Stimulated activated CD4-positive, alpha-beta T cell treated with anti-CD3 and anti-CD28 coated beads, TNF-alpha, amount 100 ng/mL, for 1 hour (primary cell): ENCODE measurements around the gene ITGA4.

Experiments
- DNase-seq, 3 donors: peaks; one replicate each; pipeline ENCODE4 v3.0.0-alpha.2; 2020; ENCODE audit warnings: low read depth in 3 of 3, low spot score in 1 of 3

The ITGA4 gene

DNA sequence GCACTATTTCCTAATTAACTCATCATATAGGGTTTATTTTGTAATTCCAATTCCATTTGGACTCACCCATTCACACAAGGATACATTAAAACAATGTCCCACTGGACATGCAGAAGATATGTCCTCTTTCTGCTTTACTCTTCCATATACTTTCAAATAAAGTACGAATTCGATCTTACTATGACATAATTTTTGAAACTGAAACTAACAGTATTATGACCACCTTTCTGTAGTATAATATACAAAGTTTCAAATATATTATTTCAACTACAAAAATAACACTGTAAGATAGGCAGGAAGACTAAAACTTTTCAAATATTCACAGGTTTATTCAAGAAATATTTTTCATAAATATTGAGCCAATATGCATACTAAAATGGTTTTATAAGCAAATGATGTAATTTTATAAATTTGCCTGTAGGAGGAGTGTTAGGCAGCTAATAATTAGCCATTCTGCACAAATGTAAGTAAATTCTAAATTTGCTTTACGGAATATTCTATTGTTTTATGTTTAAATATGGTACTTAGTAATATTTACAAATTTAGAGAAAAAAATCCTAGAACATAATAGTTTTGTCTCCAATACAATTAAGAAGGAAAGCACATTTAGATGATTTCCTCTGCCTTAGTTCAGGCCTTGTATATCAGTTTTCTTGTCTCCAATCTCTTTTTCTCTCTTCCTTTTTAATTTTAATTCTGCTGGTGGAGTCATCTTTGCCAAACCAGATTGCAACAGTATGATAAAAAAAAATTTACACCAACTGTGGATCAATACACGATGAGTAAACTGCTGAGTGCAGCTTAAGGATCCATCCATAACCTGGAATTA is 113.9 kb downstream of the ITGA4 start:
- no peak for DNase-seq

GRCh38 chr2:181573140-181573736 is 116.1 kb downstream of the ITGA4 start:
- DNase-seq = no peak

- DNase-seq = no peak
These were observed 117.1 kb downstream of the ITGA4 start for GRCh38 chr2:181574321-181574720.

GRCh38 chr2:181575024-181575649 is 118.0 kb downstream of the ITGA4 start:
- no peak for DNase-seq

DNA sequence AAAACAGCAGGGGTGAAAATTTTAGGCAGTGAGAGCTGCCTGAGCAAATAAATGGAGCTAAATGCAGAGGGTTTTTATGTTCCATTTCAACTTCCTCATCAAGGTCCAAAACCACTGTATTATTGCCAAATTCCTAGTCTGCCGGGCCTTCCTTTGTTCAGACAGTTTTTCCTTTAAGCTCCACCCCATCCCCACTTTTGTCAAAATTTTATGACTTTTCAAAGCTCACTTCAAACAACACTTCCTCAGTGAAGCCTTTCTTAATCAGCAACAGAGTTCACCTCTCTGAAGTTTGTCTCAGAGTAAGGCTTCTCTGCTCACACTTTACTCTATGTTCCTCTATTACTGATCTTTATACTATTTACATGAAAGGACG is 118.5 kb downstream of the ITGA4 start:
- DNase-seq = no peak

DNA sequence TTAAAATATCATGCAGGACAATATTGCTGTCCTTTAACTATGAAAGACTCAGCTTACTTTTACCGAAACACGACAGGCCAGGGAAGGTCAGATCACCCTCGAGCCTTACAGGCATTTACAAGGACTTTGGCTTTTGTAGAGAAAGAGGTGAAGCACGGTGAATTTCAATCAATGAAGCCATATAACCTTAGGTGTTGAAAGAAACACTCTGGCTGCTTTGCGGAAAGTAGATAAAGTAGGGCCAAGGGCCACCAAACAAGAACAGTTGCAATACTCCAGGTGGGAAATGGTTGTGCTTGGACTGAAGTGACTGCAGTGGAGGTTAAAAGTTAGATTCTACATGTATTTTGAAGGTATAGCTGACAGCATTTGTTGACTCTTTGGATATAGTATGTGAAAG is 119.2 kb downstream of the ITGA4 start:
- no peak for DNase-seq

DNA sequence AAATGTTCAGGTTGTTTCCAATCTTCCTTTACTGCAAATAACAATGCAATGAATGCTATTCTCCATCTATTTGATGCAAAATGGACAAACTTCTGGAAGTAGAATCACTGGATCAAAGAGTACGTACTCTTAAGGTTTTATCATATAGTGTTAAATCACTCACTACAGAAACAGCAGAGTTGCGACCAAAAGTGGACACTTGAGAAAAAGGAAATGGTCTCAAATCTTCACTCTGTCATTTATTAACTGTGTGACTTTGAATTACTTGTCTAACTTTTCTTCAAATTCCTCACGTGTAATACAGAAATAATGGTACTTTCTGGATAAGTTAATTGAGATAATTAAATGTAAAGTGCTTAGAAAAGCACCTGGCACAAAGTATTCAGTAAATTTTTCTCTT is 121.6 kb downstream of the ITGA4 start:
- no peak for DNase-seq

DNA sequence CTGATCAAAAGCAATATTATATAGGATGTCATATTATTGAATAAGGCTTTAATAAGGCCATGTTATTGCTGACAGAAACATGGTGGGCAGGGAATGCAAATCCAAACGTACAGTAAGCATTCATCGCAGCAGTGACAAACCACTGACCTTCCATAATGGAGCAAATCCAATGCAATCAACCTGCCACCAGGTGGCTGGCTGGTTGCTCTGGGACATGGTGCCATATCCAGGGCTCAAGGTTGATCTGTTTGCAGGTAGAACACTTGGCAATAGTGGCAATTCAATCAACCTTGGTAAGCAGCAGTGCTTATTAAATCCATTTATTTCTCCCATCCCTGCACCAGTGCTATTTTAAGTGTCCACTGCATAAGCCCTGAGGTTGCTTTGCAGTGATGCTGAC is 124.3 kb downstream of the ITGA4 start:
- DNase-seq = no peak

GRCh38 chr2:181585732-181586131 is 128.5 kb downstream of the ITGA4 start:
- DNase-seq = no peak
